GM12892 (cell line): ENCODE data around the gene MGAT5.

Experiments used
- POLR2A ChIP-seq: IDR thresholded peaks from 2 replicates; pipeline ENCODE4 v1.6.1; 2011; ENCODE audit warnings: low read depth, low read length, control low read depth
- POLR2AphosphoS5 ChIP-seq: IDR thresholded peaks from 2 replicates; pipeline ENCODE4 v1.6.1; 2011; ENCODE audit warnings: low read depth, low read length, control low read depth
- TAF1 ChIP-seq: IDR thresholded peaks from 2 replicates; pipeline ENCODE4 v1.6.1; 2011; ENCODE audit warnings: low read depth, mild to moderate bottlenecking, control low read depth, low read length, borderline replicate concordance

- TF ChIP-seq POLR2A (no peak), TAF1 (no peak), POLR2AphosphoS5 (no peak)
Measured at GRCh38 chr2:134337631-134338030, 83.8 kb downstream of the MGAT5 start.
